Hair follicular keratinocyte (primary cell): ENCODE data around the gene DPH5. TPM values are rescaled to one million over a fixed set of nuclear protein-coding genes. Genes with fewer than 3 reads are reported as not detected.

Experiments
- total RNA-seq: library from RNA; depleted of rRNA; stranded (reverse); fragments of >200 nt; gene quantifications from 2 replicates; pipeline ENCODE4 v1.2.3, GENCODE V29; 2015

The DPH5 gene
- 41.6 and 45.1 TPM in 2 replicates for total RNA-seq

GRCh38 chr1:101025657-101026429 lies at the start of gene DPH5:
TSS of gene DPH5 (minus strand) at chr1:101025784. CDS start at chr1:101025443, 341 bp downstream.

Other genes with a start within 250 kb of the DPH5 start
- 7.3 and 9.5 TPM in 2 replicates for gene EXTL2, start 130.9 kb downstream of the DPH5 start, total RNA-seq
- 16.6 and 21.8 TPM in 2 replicates for gene SLC30A7, start 129.7 kb downstream of the DPH5 start, total RNA-seq
- 1.1 and 2.8 TPM in 2 replicates for gene S1PR1, start 211.2 kb upstream of the DPH5 start, total RNA-seq